ENCODE measurements around the gene FIZ1. TPM values are rescaled to one million over a fixed set of nuclear protein-coding genes. Genes with fewer than 3 reads are reported as not detected.
A peak's percentile ranks its signal among the peaks of the same experiment; 100 is the strongest.

Gene FIZ1
- total and polyA plus RNA-seq, 2 experiments from 2014 or later, result 12.8 to 18.7 TPM

- peaks cover 10% of the 10 kb centered on the region for H3K4me1 ChIP-seq (ENCODE audit: low read depth)
- H3K27ac ChIP-seq, result no peak overlapping the region
- TF ChIP-seq CTCF (IDR thresholded peaks at IDR 0.05; ENCODE audit: low read depth, low read length), result no peak
- H3K27me3 ChIP-seq, result no peaks in the 10 kb centered on the region
- H3K4me3 ChIP-seq, result no peak overlapping the region
- no peak for DNase-seq (ENCODE audit: low read depth in 1 of 2, low spot score in 1 of 2)
- no peaks in the 10 kb centered on the region for H3K9me3 ChIP-seq (ENCODE audit: low read depth)
- H3K36me3 ChIP-seq, result peaks cover 19% of the 10 kb centered on the region
Observed at GRCh38 chr19:55613930-55614710, 14.8 kb upstream of the FIZ1 start.

- Histone ChIP-seq H3K4me3 (no peak overlapping the region), H3K27ac (peak overlapping the region; percentile 34), H3K27me3 (no peaks in the 10 kb centered on the region), H3K9me3 (ENCODE audit: low read depth) (no peaks in the 10 kb centered on the region), H3K36me3 (peaks cover 19% of the 10 kb centered on the region), H3K4me1 (ENCODE audit: low read depth) (peaks cover 10% of the 10 kb centered on the region)
- no peak for DNase-seq (ENCODE audit: low read depth in 1 of 2, low spot score in 1 of 2)
- TF ChIP-seq CTCF (IDR thresholded peaks at IDR 0.05; ENCODE audit: low read depth, low read length), result no peak
Observed at GRCh38 chr19:55613396-55613795, 14.1 kb upstream of the FIZ1 start.

GRCh38 chr19:55611983-55612645, 12.8 kb upstream of the FIZ1 start:
- Histone ChIP-seq H3K27me3 (no peaks in the 10 kb centered on the region), H3K4me3 (no peak overlapping the region), H3K4me1 (ENCODE audit: low read depth) (peaks cover 10% of the 10 kb centered on the region), H3K9me3 (ENCODE audit: low read depth) (no peaks in the 10 kb centered on the region), H3K27ac (peak overlapping the region; percentile 53), H3K36me3 (peaks cover 14% of the 10 kb centered on the region)
- TF ChIP-seq CTCF (IDR thresholded peaks at IDR 0.05; ENCODE audit: low read depth, low read length), result no peak
- DNase-seq (ENCODE audit: low read depth in 1 of 2, low spot score in 1 of 2), result no peak

DNA sequence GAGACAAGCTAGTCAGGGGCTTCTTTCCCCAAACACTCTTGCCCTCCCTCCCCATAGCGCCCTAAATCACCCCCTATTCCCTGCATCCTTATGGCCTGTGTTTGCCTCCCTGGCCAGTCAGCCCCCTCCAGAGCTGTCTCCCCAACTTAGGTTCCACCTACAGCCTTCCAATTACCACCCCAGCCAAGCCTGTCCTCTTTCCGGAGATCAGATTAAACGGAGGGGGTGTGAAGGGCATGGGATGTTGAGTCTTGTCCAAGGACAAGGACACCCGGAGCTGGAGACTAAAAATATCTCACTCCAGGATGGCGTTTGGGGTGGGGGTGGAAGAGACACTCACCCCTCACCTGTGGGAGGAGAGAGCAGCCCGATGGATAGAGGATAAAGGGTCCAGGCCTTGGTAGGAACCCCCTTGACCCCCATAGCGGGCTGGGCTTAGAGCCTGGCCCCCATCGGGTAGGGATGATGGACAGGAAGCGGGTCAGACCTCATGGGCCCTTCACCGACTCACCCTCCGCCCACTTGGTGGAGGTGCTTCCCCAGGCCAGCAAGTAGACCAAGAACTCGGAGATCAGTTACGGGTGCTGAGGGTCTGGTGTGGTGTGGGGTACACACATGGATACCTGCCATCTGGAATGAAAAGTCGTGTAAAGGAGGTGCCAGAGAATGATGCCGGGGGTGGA, 12.1 kb upstream of the FIZ1 start:
- Histone ChIP-seq H3K27ac (peak overlapping the region; percentile 85), H3K27me3 (no peaks in the 10 kb centered on the region), H3K36me3 (peaks cover 8% of the 10 kb centered on the region), H3K4me1 (ENCODE audit: low read depth) (peaks cover 14% of the 10 kb centered on the region), H3K4me3 (no peak overlapping the region), H3K9me3 (ENCODE audit: low read depth) (no peaks in the 10 kb centered on the region)
- no peak for DNase-seq (ENCODE audit: low read depth in 1 of 2, low spot score in 1 of 2)
- no peak for TF ChIP-seq CTCF (IDR thresholded peaks at IDR 0.05; ENCODE audit: low read depth, low read length)

- Histone ChIP-seq H3K4me1 (ENCODE audit: low read depth) (peaks cover 16% of the 10 kb centered on the region), H3K36me3 (no peaks in the 10 kb centered on the region), H3K27me3 (no peaks in the 10 kb centered on the region), H3K4me3 (no peak overlapping the region), H3K27ac (no peak overlapping the region), H3K9me3 (ENCODE audit: low read depth) (no peaks in the 10 kb centered on the region)
- no peak for TF ChIP-seq CTCF (IDR thresholded peaks at IDR 0.05; ENCODE audit: low read depth, low read length)
- no peak for DNase-seq (ENCODE audit: low read depth in 1 of 2, low spot score in 1 of 2)
Observed at GRCh38 chr19:55609326-55609725, 10.0 kb upstream of the FIZ1 start.
